Osteocyte (in vitro differentiated cells): ENCODE data around the gene BEST4. TPM values are rescaled to one million over a fixed set of nuclear protein-coding genes. Genes with fewer than 3 reads are reported as not detected.

Experiments
- DNase-seq: peaks from one replicate; pipeline ENCODE4 v3.0.0; 2021; ENCODE audit warnings: mixed read lengths; ENCODE audit not compliant: unreplicated experiment; ENCODE audit errors: extremely low spot score
- H3K27ac Mint-ChIP-seq: one replicate; pipeline ENCODE4 v1.8.0; 2021; ENCODE audit warnings: mild to moderate bottlenecking, mixed read lengths; ENCODE audit not compliant: unreplicated experiment
- H3K27me3 Mint-ChIP-seq: one replicate; pipeline ENCODE4 v1.8.0; 2021; ENCODE audit warnings: mixed read lengths; ENCODE audit not compliant: unreplicated experiment
- H3K36me3 Mint-ChIP-seq: one replicate; pipeline ENCODE4 v1.8.0; 2021; ENCODE audit warnings: mixed read lengths; ENCODE audit not compliant: unreplicated experiment
- H3K4me1 Mint-ChIP-seq: one replicate; pipeline ENCODE4 v1.8.0; 2021; ENCODE audit warnings: mixed read lengths; ENCODE audit not compliant: unreplicated experiment
- H3K4me3 Mint-ChIP-seq: one replicate; pipeline ENCODE4 v1.8.0; 2021; ENCODE audit warnings: mild to moderate bottlenecking, moderate library complexity, mixed read lengths; ENCODE audit not compliant: unreplicated experiment
- H3K9me3 Mint-ChIP-seq: one replicate; pipeline ENCODE4 v1.8.0; 2021; ENCODE audit warnings: mixed read lengths; ENCODE audit not compliant: unreplicated experiment
- total RNA-seq: library from RNA; stranded (reverse); gene quantifications from 2 replicates; pipeline ENCODE4 v1.2.1, GENCODE V29; 2021
- TF ChIP-seq, protein P1 (sequence below): fragments of 200-600 bp; sonication (generic); IDR thresholded peaks from 2 replicates; pipeline ENCODE4 v1.5.0; 2021; ENCODE audit warnings: antibody characterized with exemption, mild to moderate bottlenecking, moderate library complexity

Gene BEST4
- total RNA-seq, 1 donor from 2014 or later, result 0.48 TPM

DNA sequence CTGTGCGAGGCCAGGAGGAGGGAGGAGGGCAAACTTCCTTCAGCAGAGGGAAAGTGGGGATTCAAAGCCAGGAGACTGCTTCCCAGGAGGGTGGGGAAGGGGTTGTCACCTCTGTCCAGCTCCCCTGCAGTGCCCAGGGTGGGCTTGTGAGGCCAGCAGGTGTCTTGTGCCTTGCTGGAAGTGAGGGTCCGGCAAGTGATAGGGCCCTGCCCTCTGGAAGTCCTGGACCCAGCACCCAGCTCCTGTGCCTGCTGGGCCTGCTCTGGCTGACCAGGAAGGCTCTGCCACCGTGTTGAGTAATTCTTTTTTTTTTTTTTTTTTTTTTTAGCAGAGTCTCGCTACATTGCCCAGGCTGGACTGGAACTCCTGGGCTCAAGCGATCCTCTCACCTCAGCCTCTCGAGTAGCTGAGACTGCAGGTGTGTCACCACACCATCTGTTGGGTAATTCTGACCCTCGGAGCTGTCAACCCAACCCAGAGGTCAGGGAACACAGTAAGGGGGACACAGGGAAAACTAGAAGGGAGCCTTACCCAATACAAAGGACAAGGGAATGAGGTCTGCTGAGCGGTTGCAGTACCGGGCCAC lies 1.0 kb downstream of the BEST4 start:
- no peak for DNase-seq
- no peaks in the 10 kb centered on the region for H3K27me3 Mint-ChIP-seq
- TF ChIP-seq, protein P1, sequence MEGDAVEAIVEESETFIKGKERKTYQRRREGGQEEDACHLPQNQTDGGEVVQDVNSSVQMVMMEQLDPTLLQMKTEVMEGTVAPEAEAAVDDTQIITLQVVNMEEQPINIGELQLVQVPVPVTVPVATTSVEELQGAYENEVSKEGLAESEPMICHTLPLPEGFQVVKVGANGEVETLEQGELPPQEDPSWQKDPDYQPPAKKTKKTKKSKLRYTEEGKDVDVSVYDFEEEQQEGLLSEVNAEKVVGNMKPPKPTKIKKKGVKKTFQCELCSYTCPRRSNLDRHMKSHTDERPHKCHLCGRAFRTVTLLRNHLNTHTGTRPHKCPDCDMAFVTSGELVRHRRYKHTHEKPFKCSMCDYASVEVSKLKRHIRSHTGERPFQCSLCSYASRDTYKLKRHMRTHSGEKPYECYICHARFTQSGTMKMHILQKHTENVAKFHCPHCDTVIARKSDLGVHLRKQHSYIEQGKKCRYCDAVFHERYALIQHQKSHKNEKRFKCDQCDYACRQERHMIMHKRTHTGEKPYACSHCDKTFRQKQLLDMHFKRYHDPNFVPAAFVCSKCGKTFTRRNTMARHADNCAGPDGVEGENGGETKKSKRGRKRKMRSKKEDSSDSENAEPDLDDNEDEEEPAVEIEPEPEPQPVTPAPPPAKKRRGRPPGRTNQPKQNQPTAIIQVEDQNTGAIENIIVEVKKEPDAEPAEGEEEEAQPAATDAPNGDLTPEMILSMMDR, result no peak
- peaks cover 27% of the 10 kb centered on the region for H3K4me1 Mint-ChIP-seq
- peaks cover 3% of the 10 kb centered on the region for H3K36me3 Mint-ChIP-seq
- peak overlapping the region; percentile 72 for H3K27ac Mint-ChIP-seq
- no peak overlapping the region for H3K4me3 Mint-ChIP-seq
- H3K9me3 Mint-ChIP-seq, result no peaks in the 10 kb centered on the region

DNA sequence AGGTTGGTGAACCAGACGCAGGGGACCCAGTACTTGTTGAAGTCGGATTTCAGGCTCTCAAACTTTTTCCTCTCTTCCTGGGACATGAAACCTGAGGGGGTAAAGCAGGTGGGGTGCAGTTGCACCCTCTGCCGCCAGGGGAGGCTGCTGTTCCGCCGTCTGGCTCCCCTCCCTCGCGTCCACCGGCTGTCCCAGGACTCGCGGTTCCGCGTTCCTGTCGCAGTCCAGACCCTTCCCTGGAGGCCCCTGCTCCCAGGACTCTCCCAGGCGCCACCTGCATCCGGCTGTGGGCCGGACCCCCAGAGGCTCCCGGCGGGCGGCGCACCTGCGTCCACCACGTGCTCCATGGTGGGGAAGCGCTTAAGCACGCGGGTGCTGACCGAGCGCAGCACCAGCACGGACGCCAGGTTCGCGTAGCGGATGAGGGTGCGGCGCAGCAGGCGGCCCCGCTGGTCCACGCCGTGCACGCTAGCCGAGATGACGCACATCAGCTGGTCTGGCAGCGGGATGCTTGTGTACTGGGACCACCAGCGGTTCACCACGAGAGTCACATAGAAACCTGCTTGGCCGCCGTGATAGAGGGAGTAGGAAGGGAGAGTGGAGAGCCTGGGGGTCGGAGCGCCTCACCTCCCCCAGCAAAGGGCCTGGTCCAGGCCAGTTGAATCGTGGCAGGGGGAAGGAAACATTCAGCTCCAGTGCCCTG lies 1.7 kb downstream of the BEST4 start:
- peak overlapping the region; percentile 47 for H3K4me3 Mint-ChIP-seq
- no peaks in the 10 kb centered on the region for H3K27me3 Mint-ChIP-seq
- DNase-seq, result no peak
- H3K27ac Mint-ChIP-seq, result peak overlapping the region; percentile 72
- H3K36me3 Mint-ChIP-seq, result peaks cover 9% of the 10 kb centered on the region
- TF ChIP-seq, protein P1, result peak; percentile 91
- H3K9me3 Mint-ChIP-seq, result no peaks in the 10 kb centered on the region
- H3K4me1 Mint-ChIP-seq, result peaks cover 27% of the 10 kb centered on the region

DNA sequence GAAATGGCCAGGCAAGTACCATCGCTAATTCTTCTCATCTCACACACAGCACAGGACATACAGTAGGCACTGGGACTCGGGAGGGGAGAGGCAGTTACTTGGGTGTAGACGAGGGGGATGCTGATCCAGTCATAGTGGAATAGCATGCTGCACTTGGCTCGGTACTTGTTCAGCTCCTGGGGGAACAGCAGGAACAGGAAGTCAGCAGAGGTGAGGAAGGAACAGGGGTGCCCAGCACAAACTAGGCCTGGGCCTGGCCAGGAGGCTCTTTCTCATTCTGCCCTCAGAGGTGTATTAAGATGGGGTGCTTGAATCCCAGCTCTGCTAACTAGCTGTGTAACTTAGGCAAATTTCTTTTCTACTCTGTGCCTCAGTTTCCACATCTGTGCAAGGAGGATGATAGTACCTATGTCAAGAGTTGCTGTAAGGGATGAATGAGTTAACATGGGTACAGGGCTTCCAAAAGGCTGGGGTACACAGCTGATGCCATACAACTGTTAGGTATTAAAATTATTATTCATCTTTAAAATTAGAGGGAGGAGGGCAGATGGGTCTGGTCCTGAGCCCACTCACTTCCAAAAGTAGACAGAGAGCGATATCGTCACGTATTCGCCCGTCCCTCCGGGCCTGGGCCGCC lies 2.4 kb downstream of the BEST4 start:
- H3K27ac Mint-ChIP-seq, result no peak overlapping the region
- DNase-seq, result no peak
- peak overlapping the region; percentile 47 for H3K4me3 Mint-ChIP-seq
- H3K27me3 Mint-ChIP-seq, result no peaks in the 10 kb centered on the region
- peaks cover 13% of the 10 kb centered on the region for H3K36me3 Mint-ChIP-seq
- H3K9me3 Mint-ChIP-seq, result no peaks in the 10 kb centered on the region
- TF ChIP-seq, protein P1, result no peak
- peaks cover 27% of the 10 kb centered on the region for H3K4me1 Mint-ChIP-seq

DNA sequence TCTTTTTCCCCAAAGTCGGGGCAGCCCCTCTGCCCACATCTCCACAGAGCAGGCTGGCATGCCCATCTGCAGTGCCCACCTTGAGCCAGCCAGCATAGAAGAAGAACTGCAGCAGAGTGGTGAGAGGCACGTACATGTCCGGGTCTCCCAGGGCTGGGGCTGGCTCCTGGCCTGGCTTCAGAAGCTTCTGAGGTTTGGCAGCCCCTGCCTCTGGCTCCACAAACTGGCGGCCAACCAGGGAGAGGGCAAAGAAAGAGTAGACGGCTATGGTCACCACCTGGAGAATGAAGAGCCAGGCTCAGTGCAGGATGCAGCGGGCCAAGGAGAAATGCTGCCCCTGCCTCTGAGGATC lies 3.0 kb downstream of the BEST4 start:
- TF ChIP-seq, protein P1, result no peak
- H3K4me1 Mint-ChIP-seq, result peaks cover 27% of the 10 kb centered on the region
- no peaks in the 10 kb centered on the region for H3K27me3 Mint-ChIP-seq
- peaks cover 19% of the 10 kb centered on the region for H3K36me3 Mint-ChIP-seq
- no peak overlapping the region for H3K27ac Mint-ChIP-seq
- DNase-seq, result no peak
- no peak overlapping the region for H3K4me3 Mint-ChIP-seq
- no peaks in the 10 kb centered on the region for H3K9me3 Mint-ChIP-seq
